ENCODE data around the gene FAM219B. TPM values are rescaled to one million over a fixed set of nuclear protein-coding genes. Genes with fewer than 3 reads are reported as not detected.
"Not testable (repeated sequence)": the region's sequence is repeated elsewhere in the genome, so short reads cannot be mapped to it uniquely, and the experiment has no call there.

Gene FAM219B
- total and polyA plus RNA-seq, 2 donors from 2014 or later, result 41.7 to 76.5 TPM

DNA sequence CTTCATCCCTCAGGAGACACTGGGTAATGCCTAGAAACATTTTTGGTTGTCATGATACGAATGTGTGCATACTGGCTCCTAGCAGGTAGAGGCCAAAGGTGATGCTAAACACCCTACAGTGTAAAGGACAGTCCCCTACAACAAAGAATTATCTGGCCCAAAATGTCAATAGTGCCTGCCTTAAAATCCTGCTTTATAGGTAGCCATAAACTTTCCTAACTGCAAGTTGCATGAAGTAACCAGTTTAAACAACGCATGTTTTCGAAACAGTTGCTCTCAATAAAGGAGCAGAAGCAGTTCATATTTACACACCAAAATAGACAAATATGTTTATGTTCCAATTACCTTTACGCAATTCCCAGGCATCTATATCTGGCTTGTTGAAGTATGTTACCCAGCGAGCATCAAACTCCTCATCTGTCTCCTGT lies 22.1 kb upstream of the FAM219B start:
- no peak overlapping the region for H3K9ac ChIP-seq (ENCODE audit: low read length in 3 of 3)
- TF ChIP-seq, protein P1, sequence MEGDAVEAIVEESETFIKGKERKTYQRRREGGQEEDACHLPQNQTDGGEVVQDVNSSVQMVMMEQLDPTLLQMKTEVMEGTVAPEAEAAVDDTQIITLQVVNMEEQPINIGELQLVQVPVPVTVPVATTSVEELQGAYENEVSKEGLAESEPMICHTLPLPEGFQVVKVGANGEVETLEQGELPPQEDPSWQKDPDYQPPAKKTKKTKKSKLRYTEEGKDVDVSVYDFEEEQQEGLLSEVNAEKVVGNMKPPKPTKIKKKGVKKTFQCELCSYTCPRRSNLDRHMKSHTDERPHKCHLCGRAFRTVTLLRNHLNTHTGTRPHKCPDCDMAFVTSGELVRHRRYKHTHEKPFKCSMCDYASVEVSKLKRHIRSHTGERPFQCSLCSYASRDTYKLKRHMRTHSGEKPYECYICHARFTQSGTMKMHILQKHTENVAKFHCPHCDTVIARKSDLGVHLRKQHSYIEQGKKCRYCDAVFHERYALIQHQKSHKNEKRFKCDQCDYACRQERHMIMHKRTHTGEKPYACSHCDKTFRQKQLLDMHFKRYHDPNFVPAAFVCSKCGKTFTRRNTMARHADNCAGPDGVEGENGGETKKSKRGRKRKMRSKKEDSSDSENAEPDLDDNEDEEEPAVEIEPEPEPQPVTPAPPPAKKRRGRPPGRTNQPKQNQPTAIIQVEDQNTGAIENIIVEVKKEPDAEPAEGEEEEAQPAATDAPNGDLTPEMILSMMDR (IDR thresholded peaks at IDR 0.05; ENCODE audit: borderline replicate concordance, extremely low read depth, insufficient read depth), result no peak
- H3K27ac ChIP-seq (ENCODE audit: low read depth in 2 of 2, low read length in 2 of 2), result no peak overlapping the region
- peaks cover 6 to 22% (median 10%) of the 10 kb centered on the region in 3 donors for H3K36me3 ChIP-seq (ENCODE audit: control insufficient read depth in 2 of 3, insufficient read depth in 3 of 3, low read length in 3 of 3)
- no peak overlapping the region for H3K4me3 ChIP-seq (ENCODE audit: low read length in 3 of 3)
- intact Hi-C loops (cut with DNase I), result no loop called here
- DNase-seq (no peak), FAIRE-seq (no peak)
- no peaks in the 10 kb centered on the region for H3K27me3 ChIP-seq (ENCODE audit: control insufficient read depth, insufficient read depth, low read length)
- H3K4me1 ChIP-seq (ENCODE audit: control insufficient read depth in 2 of 3, insufficient read depth in 2 of 3, low read depth in 1 of 3, low read length in 3 of 3), result peaks cover 0 to 2% (median 0%) of the 10 kb centered on the region in 3 donors
- no peaks in the 10 kb centered on the region for H3K9me3 ChIP-seq (ENCODE audit: control insufficient read depth in 2 of 3, insufficient read depth in 1 of 3, low read length in 3 of 3)

- intact Hi-C loops (cut with DNase I), result no loop called here
- Histone ChIP-seq H3K9ac (ENCODE audit: low read length in 3 of 3) (no peak overlapping the region), H3K4me3 (ENCODE audit: low read length in 3 of 3) (no peak overlapping the region), H3K4me1 (ENCODE audit: control insufficient read depth in 2 of 3, insufficient read depth in 2 of 3, low read depth in 1 of 3, low read length in 3 of 3) (no peaks in the 10 kb centered on the region), H3K27ac (ENCODE audit: low read depth in 2 of 2, low read length in 2 of 2) (no peak overlapping the region), H3K27me3 (ENCODE audit: control insufficient read depth, insufficient read depth, low read length) (no peaks in the 10 kb centered on the region), H3K9me3 (ENCODE audit: control insufficient read depth in 2 of 3, insufficient read depth in 1 of 3, low read length in 3 of 3) (no peaks in the 10 kb centered on the region), H3K36me3 (ENCODE audit: control insufficient read depth in 2 of 3, insufficient read depth in 3 of 3, low read length in 3 of 3) (peaks cover 6 to 35% (median 20%) of the 10 kb centered on the region in 3 donors)
- TF ChIP-seq, protein P1 (IDR thresholded peaks at IDR 0.05; ENCODE audit: borderline replicate concordance, extremely low read depth, insufficient read depth), result no peak
- no peak for DNase-seq
- no peak for FAIRE-seq
These were observed 17.9 kb upstream of the FAM219B start for GRCh38 chr15:74924525-74924924.

- Histone ChIP-seq H3K4me3 (ENCODE audit: low read length in 3 of 3) (no peak overlapping the region), H3K4me1 (ENCODE audit: control insufficient read depth in 2 of 3, insufficient read depth in 2 of 3, low read depth in 1 of 3, low read length in 3 of 3) (no peaks in the 10 kb centered on the region), H3K9ac (ENCODE audit: low read length in 3 of 3) (no peak overlapping the region), H3K27me3 (ENCODE audit: control insufficient read depth, insufficient read depth, low read length) (no peaks in the 10 kb centered on the region), H3K9me3 (ENCODE audit: control insufficient read depth in 2 of 3, insufficient read depth in 1 of 3, low read length in 3 of 3) (no peaks in the 10 kb centered on the region), H3K36me3 (ENCODE audit: control insufficient read depth in 2 of 3, insufficient read depth in 3 of 3, low read length in 3 of 3) (peaks cover 0 to 33% (median 20%) of the 10 kb centered on the region in 3 donors), H3K27ac (ENCODE audit: low read depth in 2 of 2, low read length in 2 of 2) (no peak overlapping the region)
- TF ChIP-seq, protein P1 (IDR thresholded peaks at IDR 0.05; ENCODE audit: borderline replicate concordance, extremely low read depth, insufficient read depth), result no peak
- DNase-seq, result no peak
- intact Hi-C loops (cut with DNase I), result no loop called here
- no peak for FAIRE-seq
These were observed 13.8 kb upstream of the FAM219B start for GRCh38 chr15:74920456-74920855.

GRCh38 chr15:74917676-74918075 lies 11.0 kb upstream of the FAM219B start:
- no peak for FAIRE-seq
- TF ChIP-seq, protein P1 (IDR thresholded peaks at IDR 0.05; ENCODE audit: borderline replicate concordance, extremely low read depth, insufficient read depth), result no peak
- H3K9me3 ChIP-seq (ENCODE audit: control insufficient read depth in 2 of 3, insufficient read depth in 1 of 3, low read length in 3 of 3), result no peaks in the 10 kb centered on the region
- no peak for DNase-seq
- H3K4me3 ChIP-seq (ENCODE audit: low read length in 3 of 3), result no peak overlapping the region
- H3K9ac ChIP-seq (ENCODE audit: low read length in 3 of 3), result no peak overlapping the region
- no peaks in the 10 kb centered on the region for H3K27me3 ChIP-seq (ENCODE audit: control insufficient read depth, insufficient read depth, low read length)
- intact Hi-C loops (cut with DNase I), result no loop called here
- no peak overlapping the region for H3K27ac ChIP-seq (ENCODE audit: low read depth in 2 of 2, low read length in 2 of 2)
- H3K4me1 ChIP-seq (ENCODE audit: control insufficient read depth in 2 of 3, insufficient read depth in 2 of 3, low read depth in 1 of 3, low read length in 3 of 3), result no peaks in the 10 kb centered on the region
- peaks cover 0 to 31% (median 25%) of the 10 kb centered on the region in 3 donors for H3K36me3 ChIP-seq (ENCODE audit: control insufficient read depth in 2 of 3, insufficient read depth in 3 of 3, low read length in 3 of 3)

- intact Hi-C loops (cut with DNase I); FAIRE-seq: not testable (repeated sequence)
- H3K36me3 ChIP-seq (ENCODE audit: control insufficient read depth in 2 of 3, insufficient read depth in 3 of 3, low read length in 3 of 3), result peaks cover 0 to 15% (median 10%) of the 10 kb centered on the region in 3 donors
These were observed 7.1 kb upstream of the FAM219B start for GRCh38 chr15:74913799-74914198.

More at GRCh38 chr15:74913799-74914198, 7.1 kb upstream of the FAM219B start:
- H3K9me3 ChIP-seq (ENCODE audit: control insufficient read depth in 2 of 3, insufficient read depth in 1 of 3, low read length in 3 of 3); DNase-seq; H3K4me1 ChIP-seq (ENCODE audit: control insufficient read depth in 2 of 3, insufficient read depth in 2 of 3, low read depth in 1 of 3, low read length in 3 of 3); H3K4me3 ChIP-seq (ENCODE audit: low read length in 3 of 3); H3K27ac ChIP-seq (ENCODE audit: low read depth in 2 of 2, low read length in 2 of 2); H3K27me3 ChIP-seq (ENCODE audit: control insufficient read depth, insufficient read depth, low read length); H3K9ac ChIP-seq (ENCODE audit: low read length in 3 of 3): not testable (repeated sequence)

Measured in kidney (tissue), 14 donors.